ENCODE data around the gene CHST5.

The CHST5 gene

DNA sequence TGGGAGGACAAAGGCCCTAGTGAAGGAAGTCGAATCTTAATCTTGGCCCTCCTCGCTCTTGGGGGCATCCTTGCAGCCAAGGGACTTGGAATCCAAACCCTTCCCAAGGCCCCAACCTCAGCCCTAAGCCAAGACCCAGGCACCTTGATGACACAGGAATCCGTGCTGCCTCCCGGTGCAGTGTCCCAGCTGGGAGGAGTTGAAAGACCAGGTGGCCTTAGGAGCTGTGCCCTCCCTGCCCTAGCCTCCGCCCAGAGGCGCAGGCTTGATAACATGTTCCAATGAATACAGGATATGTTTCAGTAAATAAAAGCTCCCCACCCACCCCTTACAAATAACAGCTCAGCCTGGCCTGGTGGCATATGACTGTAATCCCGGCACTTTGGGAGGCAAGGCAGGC, at the start of gene CHST5:
Gene CHST5, minus strand, starts transcription at position 208 of the 400 bp plus-strand sequence. CDS start 5,724 bp downstream, outside the sequence.
- DNase-seq, result no peak

- DNase-seq, result no peak
Measured at GRCh38 chr16:75584108-75584507, 48.2 kb upstream of the CHST5 start.

GRCh38 chr16:75579281-75579834, 43.5 kb upstream of the CHST5 start:
- DNase-seq, result no peak

DNA sequence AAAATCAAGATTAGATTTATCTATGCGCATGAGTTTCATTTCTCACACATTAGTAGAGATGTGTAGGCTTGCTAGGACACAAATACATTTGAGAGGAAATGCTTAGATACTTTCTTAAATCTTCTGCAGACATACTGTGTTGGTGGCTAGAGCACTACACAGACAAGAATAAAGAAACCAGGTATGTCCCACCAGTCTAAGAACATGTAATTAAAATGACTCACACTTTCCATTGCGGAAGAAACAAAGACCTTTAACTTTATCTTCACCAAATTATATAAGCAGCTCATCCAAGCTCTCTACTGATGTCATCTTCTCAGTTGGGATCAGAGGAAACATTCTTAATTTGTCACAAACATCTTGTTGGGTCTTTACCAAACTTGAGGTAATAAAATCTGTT, 42.8 kb upstream of the CHST5 start:
- no peak for DNase-seq

- DNase-seq, result no peak
Measured at GRCh38 chr16:75578212-75578611, 42.3 kb upstream of the CHST5 start.

- DNase-seq, result no peak
Measured at GRCh38 chr16:75576384-75576811, 40.5 kb upstream of the CHST5 start.

DNA sequence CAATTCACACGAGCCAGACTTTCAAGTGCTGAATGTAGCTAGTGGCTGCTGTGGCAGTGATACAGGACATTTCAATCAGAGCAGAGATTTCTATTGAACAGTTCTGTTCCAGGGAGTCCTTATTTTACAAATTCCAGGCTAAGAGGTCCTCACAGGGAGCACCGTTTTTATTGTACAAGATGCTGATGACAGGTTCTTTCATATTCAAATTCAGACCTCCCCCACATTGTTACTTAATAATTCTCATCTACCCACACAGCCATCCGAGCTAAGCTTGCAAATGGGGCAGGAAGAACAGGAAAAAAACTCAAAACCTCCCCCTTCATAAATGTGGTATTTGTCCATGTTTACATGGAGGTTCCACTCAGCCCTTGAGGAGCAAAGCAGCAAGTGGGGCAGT, 40.0 kb upstream of the CHST5 start:
- no peak for DNase-seq

- no peak for DNase-seq
Measured at GRCh38 chr16:75573955-75574354, 38.0 kb upstream of the CHST5 start.

- DNase-seq, result no peak
Measured at GRCh38 chr16:75572864-75573542, 37.1 kb upstream of the CHST5 start.

- no peak for DNase-seq
Measured at GRCh38 chr16:75570396-75571065, 34.6 kb upstream of the CHST5 start.

GRCh38 chr16:75567911-75568310, 32.0 kb upstream of the CHST5 start:
- no peak for DNase-seq

- no peak for DNase-seq
Measured at GRCh38 chr16:75566758-75567255, 30.9 kb upstream of the CHST5 start.

DNA sequence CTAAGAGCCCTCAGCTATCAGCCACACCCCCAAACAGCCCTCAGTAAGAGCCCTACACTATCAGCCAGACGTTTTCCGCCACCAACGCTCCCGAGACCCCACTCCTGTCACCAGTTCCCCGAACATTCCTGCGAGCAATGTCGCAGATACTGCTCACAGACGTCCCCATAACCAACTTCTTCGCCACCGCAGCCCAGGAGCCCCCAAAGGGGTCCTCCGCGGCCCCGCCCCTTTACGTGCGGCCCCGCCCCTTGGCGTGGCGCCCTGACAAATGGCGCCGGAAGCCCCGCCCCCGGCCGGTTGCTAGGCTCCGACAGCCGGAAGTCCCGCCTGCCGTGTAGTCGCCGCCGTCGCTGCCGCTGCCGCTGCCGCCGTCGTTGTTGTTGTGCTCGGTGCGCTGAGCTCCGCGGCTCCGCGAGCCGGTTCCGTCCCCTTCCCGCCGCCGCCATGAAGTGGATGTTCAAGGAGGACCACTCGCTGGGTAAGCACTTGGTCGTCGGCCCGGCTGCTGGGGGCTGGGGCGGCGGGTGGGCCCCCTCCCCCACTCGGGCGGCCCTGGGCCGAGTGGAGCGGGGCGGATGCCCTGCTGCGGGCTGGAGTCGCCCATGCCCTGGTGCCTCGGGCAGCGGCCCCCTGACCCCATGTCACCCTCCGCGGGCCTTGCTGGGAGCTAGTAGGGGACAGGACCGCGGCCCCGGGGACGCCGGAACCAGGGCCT, 30.3 kb upstream of the CHST5 start, which contains the start of gene GABARAPL2:
Gene GABARAPL2, plus strand, starts transcription at position 340 of the 718 bp plus-strand sequence. Its CDS starts 108 bp downstream, at position 448.
- peak; percentile 93 for DNase-seq

GRCh38 chr16:75565640-75566039, 29.7 kb upstream of the CHST5 start:
- DNase-seq, result no peak

- no peak for DNase-seq
Measured at GRCh38 chr16:75559564-75560372, 23.9 kb upstream of the CHST5 start.

DNA sequence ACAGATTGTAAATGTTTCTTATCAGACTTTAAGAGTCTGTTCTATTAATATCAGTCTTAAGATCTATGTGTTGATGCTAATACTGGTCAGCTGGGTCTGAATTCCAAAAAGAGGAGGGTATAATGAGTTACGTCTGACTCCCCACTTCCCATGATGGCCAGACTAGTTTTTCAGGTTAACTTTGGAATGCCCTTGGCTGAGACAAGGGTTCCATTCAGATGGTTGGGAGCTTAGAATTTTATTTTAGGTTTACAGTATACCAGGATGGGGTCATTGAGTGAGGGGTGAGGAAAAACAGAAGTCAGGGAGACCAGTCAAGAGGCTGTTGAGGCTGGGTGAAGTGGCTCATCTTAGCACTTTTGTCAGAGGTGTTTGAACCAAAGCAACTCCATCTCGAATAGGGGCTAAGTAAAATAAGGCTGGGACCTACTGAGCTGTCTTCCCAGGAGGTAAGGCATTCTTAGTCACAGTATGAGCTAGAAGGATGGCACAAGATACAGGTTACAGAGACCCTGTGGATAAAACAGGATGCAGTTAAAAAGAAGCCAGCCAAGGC, 23.0 kb upstream of the CHST5 start:
- DNase-seq, result no peak

DNA sequence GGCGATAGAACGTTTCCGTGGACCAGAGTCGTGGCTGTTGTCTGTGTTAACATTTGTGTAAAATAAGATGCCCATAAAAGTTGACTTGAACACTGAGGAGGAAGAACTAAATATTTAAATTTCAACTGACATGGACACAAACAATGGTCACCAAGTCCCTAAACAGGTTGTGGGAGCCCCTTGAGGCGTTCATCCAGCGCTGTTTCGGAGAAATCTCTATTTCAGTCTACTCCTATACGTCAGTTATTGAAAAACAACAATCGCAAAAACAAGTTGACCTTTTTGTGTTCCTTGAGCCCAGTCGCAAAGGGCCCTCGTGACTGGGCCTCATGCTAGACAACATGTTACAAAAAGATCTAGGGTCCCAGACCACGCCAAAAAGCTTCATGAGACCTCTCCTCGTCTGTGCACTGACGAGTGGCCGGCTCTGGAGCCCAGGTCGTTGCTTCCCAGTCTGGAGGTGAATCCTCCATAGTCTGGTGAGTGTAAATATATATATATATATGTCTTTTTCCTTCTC, 20.6 kb upstream of the CHST5 start:
- DNase-seq, result no peak

- DNase-seq, result peak; percentile 94
Measured at GRCh38 chr16:75555707-75556430, 20.0 kb upstream of the CHST5 start, which contains the start of gene TMEM231. TMEM231 (minus strand) TSS chr16:75556252; CDS start chr16:75556209, 43 bp downstream.

- DNase-seq, result no peak
Measured at GRCh38 chr16:75555213-75555706, 19.4 kb upstream of the CHST5 start.

- DNase-seq, result no peak
Measured at GRCh38 chr16:75552951-75553350, 17.0 kb upstream of the CHST5 start.

GRCh38 chr16:75550211-75550662, 14.3 kb upstream of the CHST5 start:
- DNase-seq, result no peak

Data from activated CD4-positive, CD25-positive, alpha-beta regulatory T cell treated with anti-CD3 and anti-CD28 coated beads, Interleukin-2, amount 50 U/mL, for 72 hours (primary cell).